HG03175 (cell line): Measurements from ENCODE around the gene GABPB2.

Experiments used
- ATAC-seq: cut with Tn5 transposase; IDR thresholded peaks from one replicate; pipeline ENCODE4 v1.9.1; 2021; ENCODE audit warnings: mild to moderate bottlenecking, moderate library complexity; ENCODE audit not compliant: unreplicated experiment

Gene GABPB2

DNA sequence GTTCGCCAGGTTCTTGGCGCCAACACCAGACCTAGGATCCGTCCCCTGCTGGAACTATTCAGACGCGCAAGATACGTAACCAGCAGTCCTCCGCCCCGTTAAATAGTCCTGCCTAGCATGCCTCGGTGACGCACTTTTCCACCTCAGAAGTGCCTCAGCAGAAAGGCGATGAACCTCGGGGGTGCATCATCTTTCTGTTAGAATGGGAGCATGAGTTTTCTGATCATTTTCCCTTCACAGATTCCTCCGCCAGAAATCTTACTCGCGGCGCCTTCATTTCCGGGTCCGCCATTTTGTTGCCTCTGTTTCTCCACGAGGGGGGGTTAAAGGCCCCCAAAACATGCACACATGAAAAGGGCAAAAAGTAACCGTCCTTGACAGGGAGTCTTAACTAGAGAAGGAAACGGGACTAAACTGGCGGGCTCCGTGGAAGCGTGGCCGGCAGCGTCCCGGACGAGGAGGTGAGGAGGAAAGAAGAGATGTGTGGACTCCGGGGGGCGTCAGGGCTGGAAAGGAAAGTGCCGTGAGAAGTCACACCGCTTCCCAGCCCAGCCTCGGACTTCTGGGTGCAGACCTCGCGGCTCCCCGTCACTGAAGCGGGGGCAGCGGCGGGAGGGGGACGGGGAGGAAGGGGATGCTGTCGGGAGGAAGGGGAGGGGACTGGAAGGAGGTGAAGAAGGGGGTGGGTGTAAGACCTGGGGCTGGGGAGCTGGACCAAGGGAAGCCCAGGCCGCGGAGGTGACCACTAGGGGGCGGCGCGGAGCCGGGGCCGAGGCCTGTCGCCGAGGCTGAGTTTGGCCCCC, at the start of gene GABPB2:
GABPB2 (plus strand) TSS at position 288 of the 803 bp plus-strand sequence. CDS start 17,429 bp downstream, outside the sequence.
- ATAC-seq = peak; percentile 86

DNA sequence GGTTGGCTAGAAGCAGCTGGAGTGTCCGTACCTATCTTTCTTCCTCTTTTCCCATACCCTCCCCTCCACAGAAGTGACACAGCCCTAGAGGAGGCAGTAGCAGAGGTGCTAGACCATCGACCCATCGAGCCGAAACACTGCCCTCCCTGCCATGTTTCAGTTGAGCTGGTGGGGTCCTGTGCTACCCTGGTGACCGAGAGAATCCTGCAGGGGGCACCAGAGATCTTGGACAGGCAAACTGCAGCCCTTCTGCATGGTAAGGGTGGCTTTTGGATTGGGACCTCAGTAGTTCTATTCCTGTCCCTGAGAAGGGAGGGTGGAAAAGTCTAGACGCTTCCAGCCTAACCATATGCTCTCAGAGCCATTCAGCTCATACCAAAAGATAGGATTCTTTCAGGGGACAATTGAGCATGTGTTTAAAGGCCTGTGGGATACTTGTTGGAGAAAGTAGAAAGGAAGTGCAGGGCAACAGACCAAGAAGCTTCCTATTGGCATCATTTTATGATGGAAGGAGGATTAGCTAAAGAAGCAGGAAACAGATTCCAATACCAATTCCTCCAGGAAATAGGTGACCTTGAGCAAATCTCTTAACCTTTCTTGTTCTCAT, 45.9 kb upstream of the GABPB2 start:
- no peak for ATAC-seq

DNA sequence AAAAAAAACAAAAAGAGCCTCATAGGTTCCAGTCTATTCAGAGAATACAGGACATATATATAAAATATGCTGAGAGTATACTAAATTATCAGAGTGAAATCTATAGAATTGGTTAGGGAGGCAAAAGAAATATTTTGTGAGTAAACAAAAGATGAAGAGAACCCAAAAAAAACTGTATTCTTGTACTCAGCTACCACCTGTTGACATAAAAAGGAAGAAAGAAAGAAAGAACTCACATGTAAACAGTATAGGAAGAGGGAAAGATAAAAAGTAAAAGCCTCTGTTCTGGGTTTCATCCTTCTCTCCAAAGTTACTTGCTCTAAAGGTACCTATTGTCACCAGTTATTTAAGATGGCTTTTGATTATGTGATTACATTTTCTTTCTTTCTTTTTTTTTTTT, 44.1 kb upstream of the GABPB2 start:
- no peak for ATAC-seq

DNA sequence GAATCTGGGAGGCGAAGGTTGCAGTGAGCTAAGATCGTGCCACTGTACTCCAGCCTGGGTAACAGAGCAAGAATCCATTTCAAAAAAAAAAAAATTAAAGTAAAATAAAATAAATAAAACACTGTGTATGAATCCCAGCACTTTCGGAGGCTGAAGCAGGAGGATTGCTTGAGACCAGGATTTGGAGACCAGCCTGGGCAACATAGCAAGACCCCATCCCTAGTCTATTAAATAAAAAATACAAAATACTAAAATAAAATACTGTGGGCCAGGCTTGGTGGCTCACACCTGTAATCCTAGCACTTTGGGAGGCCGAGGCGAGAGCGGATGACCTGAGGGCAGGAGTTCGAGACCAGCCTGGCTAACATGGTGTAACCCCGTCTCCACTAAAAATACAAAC, 38.4 kb upstream of the GABPB2 start:
- ATAC-seq = no peak

DNA sequence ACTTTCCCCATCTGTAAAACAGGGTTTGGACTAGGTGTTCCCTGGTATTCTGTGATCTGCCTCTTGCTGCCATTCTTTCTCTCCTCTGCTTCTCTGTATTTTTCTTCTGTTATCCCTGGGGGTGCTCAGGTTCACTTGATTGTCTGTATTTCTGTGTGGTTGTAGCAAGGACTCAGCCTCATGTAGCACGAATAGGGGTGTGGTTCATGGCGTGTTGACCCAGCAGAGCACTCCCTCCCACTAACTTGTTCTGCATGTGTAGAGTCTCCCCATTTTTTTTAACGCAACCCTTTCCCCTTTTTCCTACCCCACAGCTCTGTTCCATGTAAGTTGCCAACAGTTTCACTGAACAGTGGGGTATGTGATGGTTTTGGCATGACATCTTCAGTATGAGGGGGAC, 35.4 kb upstream of the GABPB2 start:
- no peak for ATAC-seq

DNA sequence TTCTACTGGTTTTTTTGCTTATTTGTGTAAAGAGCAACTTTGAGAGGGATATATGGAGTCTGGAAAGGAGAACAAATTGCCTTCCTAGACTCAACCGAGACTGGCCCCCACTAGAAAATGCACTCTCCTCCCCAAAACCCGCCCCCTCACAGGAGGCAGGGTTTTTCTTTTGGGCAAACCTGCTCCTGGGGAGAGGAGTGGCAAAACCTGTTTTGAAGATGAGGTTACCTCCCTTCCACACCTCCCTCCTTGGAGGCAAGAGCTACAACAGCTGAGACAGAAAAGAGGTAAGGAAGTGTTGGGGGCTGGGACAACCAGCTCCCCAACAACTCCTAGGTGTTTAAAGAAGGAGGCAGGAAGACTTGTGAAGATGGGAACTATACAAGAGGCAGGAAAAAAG, 34.2 kb upstream of the GABPB2 start, which contains the start of gene BNIPL:
BNIPL (plus strand) TSS at position 231 of the 400 bp plus-strand sequence; CDS start at position 371, 140 bp downstream.
- no peak for ATAC-seq

- no peak for ATAC-seq
Measured at GRCh38 chr1:151037032-151037431, 33.5 kb upstream of the GABPB2 start.

DNA sequence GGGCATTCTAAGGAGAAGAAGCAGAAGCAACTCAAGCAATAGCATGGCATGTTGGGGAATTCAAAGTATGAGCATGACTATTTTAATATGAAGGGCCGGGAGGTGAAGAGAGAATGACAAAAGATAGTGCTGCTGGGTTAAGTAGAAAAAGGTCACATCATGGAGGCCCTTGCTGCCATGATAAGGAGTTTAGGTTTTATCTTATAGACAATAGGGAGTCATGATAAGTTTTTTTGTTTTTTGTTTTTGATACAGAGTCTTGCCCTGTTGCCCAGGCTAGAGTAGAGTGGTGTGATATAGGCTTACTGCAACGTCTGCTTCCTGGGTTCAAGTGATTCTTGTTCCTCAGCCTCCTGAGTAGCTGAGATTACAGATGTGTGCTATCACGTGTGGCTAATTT, 31.0 kb upstream of the GABPB2 start:
- ATAC-seq = no peak

DNA sequence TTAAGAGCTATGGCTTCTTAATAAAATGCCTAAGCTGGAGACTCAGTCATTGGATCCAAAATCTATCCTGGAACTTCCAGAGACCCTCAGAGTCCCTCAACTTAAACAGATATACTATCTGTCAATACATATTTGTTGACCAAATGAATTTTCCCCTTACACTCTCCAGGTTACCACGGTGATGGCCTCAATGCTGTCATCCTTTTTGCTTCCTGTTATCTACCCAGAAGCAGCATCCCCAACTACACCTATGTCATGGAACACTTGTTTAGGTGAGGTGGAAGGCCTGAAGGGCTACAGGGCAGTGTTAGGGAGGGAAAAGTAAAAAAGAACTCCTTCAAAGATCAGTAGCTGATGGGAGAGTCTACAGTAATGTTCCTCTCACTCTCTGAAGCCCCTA, 27.4 kb upstream of the GABPB2 start:
- no peak for ATAC-seq

- peak; percentile 40 for ATAC-seq
Measured at GRCh38 chr1:151047591-151047924, 23.0 kb upstream of the GABPB2 start, which contains the start of gene C1orf56. C1orf56 (plus strand) TSS chr1:151047751; CDS start chr1:151047848, 97 bp downstream.

DNA sequence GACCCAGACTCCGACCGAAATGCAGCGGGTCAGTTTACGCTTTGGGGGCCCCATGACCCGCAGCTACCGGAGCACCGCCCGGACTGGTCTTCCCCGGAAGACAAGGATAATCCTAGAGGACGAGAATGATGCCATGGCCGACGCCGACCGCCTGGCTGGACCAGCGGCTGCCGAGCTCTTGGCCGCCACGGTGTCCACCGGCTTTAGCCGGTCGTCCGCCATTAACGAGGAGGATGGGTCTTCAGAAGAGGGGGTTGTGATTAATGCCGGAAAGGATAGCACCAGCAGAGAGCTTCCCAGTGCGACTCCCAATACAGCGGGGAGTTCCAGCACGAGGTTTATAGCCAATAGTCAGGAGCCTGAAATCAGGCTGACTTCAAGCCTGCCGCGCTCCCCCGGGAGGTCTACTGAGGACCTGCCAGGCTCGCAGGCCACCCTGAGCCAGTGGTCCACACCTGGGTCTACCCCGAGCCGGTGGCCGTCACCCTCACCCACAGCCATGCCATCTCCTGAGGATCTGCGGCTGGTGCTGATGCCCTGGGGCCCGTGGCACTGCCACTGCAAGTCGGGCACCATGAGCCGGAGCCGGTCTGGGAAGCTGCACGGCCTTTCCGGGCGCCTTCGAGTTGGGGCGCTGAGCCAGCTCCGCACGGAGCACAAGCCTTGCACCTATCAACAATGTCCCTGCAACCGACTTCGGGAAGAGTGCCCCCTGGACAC, 22.5 kb upstream of the GABPB2 start:
- ATAC-seq = peak; percentile 66

DNA sequence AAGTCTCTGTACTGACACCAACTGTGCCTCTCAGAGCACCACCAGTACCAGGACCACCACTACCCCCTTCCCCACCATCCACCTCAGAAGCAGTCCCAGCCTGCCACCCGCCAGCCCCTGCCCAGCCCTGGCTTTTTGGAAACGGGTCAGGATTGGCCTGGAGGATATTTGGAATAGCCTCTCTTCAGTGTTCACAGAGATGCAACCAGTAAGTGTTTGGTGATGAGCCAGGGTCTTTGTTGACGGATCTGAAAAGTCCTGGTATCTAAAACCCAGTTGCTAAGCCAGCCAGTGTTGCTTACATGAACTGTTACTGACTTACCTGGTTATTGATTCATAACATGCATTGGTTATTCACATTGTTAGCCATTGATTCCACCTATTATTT, 21.9 kb upstream of the GABPB2 start:
- no peak for ATAC-seq

- ATAC-seq = no peak
Measured at GRCh38 chr1:151049458-151049857, 21.1 kb upstream of the GABPB2 start.

- no peak for ATAC-seq
Measured at GRCh38 chr1:151050051-151050688, 20.4 kb upstream of the GABPB2 start.

DNA sequence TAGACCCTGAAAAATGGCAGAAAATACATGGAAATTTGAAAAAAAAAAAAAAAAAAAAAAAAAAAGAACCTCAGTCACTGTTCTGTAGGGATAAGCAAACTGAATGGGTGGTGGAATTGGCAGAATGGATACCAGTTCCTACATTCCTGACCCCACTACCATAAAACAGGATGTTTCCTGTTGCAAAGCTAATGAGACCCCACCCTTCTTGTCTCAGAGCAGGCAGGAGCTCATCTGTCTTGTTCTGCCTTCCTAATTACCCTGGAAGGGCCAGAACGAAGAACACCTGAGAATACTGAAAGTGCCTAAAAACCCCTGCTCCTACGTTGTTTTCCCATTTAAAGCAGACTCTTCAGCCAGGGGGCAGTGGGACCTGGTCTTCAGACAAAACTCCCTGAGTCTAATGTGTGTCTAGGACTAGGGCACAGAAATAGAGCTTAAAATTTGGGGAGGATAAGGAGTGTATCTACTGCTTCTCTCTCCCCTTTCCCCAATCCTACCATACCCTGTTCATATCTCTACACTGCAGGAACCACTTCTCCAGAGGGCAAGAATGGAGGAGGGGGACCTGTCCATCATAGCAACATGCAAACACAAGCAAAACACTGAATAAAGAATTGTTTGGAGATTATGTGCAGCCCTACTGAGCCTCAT, 19.1 kb upstream of the GABPB2 start:
- no peak for ATAC-seq

GRCh38 chr1:151054971-151055547, 15.5 kb upstream of the GABPB2 start:
- ATAC-seq = no peak

GRCh38 chr1:151055581-151055980, 15.0 kb upstream of the GABPB2 start:
- no peak for ATAC-seq

DNA sequence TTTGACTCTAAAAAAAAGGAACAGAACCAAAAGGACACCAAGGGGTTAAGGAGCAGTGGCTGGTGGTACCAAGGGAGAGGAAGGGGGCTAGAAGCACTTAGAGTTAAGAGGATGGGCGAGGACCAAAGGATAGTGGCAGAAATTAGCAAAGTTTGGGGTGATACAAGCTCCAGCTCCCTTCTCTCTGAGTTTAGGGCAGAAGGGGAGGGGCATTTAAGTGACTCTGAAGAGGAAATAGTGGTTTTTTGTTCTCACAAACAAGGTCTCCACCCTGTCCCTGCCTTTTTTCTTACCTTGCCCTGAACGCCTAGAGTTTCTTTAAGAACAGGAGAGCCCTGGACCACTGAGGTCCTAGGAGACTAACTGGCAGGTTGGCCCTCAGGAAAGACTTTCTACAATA, 14.4 kb upstream of the GABPB2 start:
- no peak for ATAC-seq

- no peak for ATAC-seq
Measured at GRCh38 chr1:151058692-151059091, 11.9 kb upstream of the GABPB2 start.
